Caco-2 (cell line): ENCODE results near the gene ZMYND8. TPM values are rescaled to one million over a fixed set of nuclear protein-coding genes. Genes with fewer than 3 reads are reported as not detected.

Experiments
- BruUV-seq: library from RNA; stranded (reverse); fragments of 400-500 nt; replicated peaks from 2 replicates; lab custom pipeline; 2021; lab: Mats Ljungman, UMichigan
- CTCF ChIA-PET: fragments of 300-600 bp; sonication (Branson Sonifier 250); formaldehyde crosslinking; loops from one replicate; lab custom pipeline; 2022; ENCODE audit warnings: antibody characterized with exemption; lab: Charles Lee
- POLR2A ChIA-PET: fragments of 300-600 bp; sonication (Branson Sonifier 250); formaldehyde crosslinking; loops from one replicate; lab custom pipeline; 2022; ENCODE audit warnings: antibody characterized with exemption; lab: Charles Lee
- DNase-seq, 2 experiments: peaks; one replicate each; pipeline versions ENCODE4 v3.0.0 to v3.0.0-alpha.2; 2020 to 2022
- H3K27me3 ChIP-seq: replicated peaks from 2 replicates; pipeline ENCODE4 v1.6.0; 2011; ENCODE audit warnings: low read length; ENCODE audit not compliant: control insufficient read depth, insufficient read depth
- H3K36me3 ChIP-seq: 2 replicates; pipeline ENCODE4 v1.5.1; 2011; ENCODE audit warnings: low read length; ENCODE audit not compliant: control insufficient read depth, insufficient read depth
- H3K4me1 ChIP-seq: fragments of 250-450 bp; sonication (Bioruptor Pico); 2 replicates; pipeline ENCODE4 v1.5.1; 2020; ENCODE audit warnings: mild to moderate bottlenecking
- H3K4me3 ChIP-seq: 2 replicates; pipeline ENCODE4 v1.5.1; 2011; ENCODE audit warnings: low read depth, mild to moderate bottlenecking, control low read depth, low read length
- H3K9me3 ChIP-seq: fragments of 250-450 bp; sonication (Bioruptor Pico); 2 replicates; pipeline ENCODE4 v1.5.1; 2020; ENCODE audit warnings: mild to moderate bottlenecking, moderate library complexity
- H3K27ac Mint-ChIP-seq: one replicate; pipeline ENCODE4 v1.8.0; 2022; ENCODE audit warnings: mixed read lengths; ENCODE audit not compliant: unreplicated experiment
- H3K27me3 Mint-ChIP-seq: one replicate; pipeline ENCODE4 v1.8.0; 2022; ENCODE audit warnings: mixed read lengths; ENCODE audit not compliant: insufficient read depth, unreplicated experiment
- H3K36me3 Mint-ChIP-seq: one replicate; pipeline ENCODE4 v1.8.0; 2022; ENCODE audit warnings: mild to moderate bottlenecking, mixed read lengths; ENCODE audit not compliant: insufficient read depth, unreplicated experiment
- H3K4me1 Mint-ChIP-seq: one replicate; pipeline ENCODE4 v1.8.0; 2022; ENCODE audit warnings: low read depth, mixed read lengths; ENCODE audit not compliant: unreplicated experiment
- H3K4me3 Mint-ChIP-seq: one replicate; pipeline ENCODE4 v1.8.0; 2022; ENCODE audit warnings: mild to moderate bottlenecking, moderate library complexity, mixed read lengths; ENCODE audit not compliant: unreplicated experiment
- H3K9me3 Mint-ChIP-seq: one replicate; pipeline ENCODE4 v1.8.0; 2022; ENCODE audit warnings: mixed read lengths; ENCODE audit not compliant: unreplicated experiment
- CTCF ChIP-seq, 2 experiments: fragments of 200-600 bp in 1 of 2; IDR thresholded peaks; 1 replicate in 1 of 2; 2 replicates in 1 of 2; pipeline versions ENCODE4 v1.5.1 to v1.8.0; 2011 to 2022; ENCODE audit warnings: antibody characterized with exemption in 1 of 2, control low read depth in 1 of 2, inconsistent platforms in 1 of 2, low read depth in 1 of 2, low read length in 1 of 2, mild to moderate bottlenecking in 1 of 2, moderate library complexity in 1 of 2; ENCODE audit not compliant: insufficient read depth in 1 of 2, severe bottlenecking in 1 of 2, unreplicated experiment in 1 of 2
- intact Hi-C: fragments of 100-400 bp; cut with micrococcal nuclease; formaldehyde crosslinking; loops from one replicate; pipeline ENCODE4 v1.10.0; 2022; ENCODE audit not compliant: unreplicated experiment
- total RNA-seq: library from RNA; stranded (reverse); gene quantifications from 2 replicates; pipeline ENCODE4 v1.2.3, GENCODE V29; 2022

Gene ZMYND8
- total RNA-seq, 1 experiment from 2014 or later, result 194 TPM

- H3K9me3 Mint-ChIP-seq, result no peaks in the 10 kb centered on the region
- CTCF ChIA-PET, result interaction anchor here (0.5 to 1.1 kb wide), 2 partner anchors 11 to 181 kb away, joined by 3 read pairs; no protein-coding TSS in a partner anchor
Observed at GRCh38 chr20:47202733-47203667, 153.5 kb downstream of the ZMYND8 start.

GRCh38 chr20:47201074-47201730, 155.3 kb downstream of the ZMYND8 start:
- intact Hi-C loops, result no loop called here
- Histone ChIP-seq H3K4me3 (no peak overlapping the region), H3K9me3 (no peaks in the 10 kb centered on the region), H3K27me3 (no peaks in the 10 kb centered on the region), H3K4me1 (peaks cover 39% of the 10 kb centered on the region), H3K36me3 (no peaks in the 10 kb centered on the region)
- Mint-ChIP-seq H3K9me3 (no peaks in the 10 kb centered on the region), H3K27me3 (no peaks in the 10 kb centered on the region), H3K4me1 (peaks cover 52% of the 10 kb centered on the region), H3K36me3 (peaks cover 22% of the 10 kb centered on the region), H3K27ac (peak overlapping the region; percentile 94), H3K4me3 (peak overlapping the region; percentile 64)
- BruUV-seq, result TSS peak; percentile 100
- POLR2A ChIA-PET, result interaction anchor here (0.7 to 1.2 kb wide), 3 partner anchors 155 to 171 kb away, joined by 3 to 5 read pairs (median 4); partner anchors contain the start of gene ZMYND8
- CTCF ChIA-PET, result interaction anchor here (0.5 to 3.9 kb wide), 8 partner anchors 32 to 1094 kb away, joined by 3 to 49 read pairs (median 4); no protein-coding TSS in a partner anchor
- no peak for TF ChIP-seq CTCF (IDR thresholded peaks at IDR 0.05; ENCODE audit: insufficient read depth in 1 of 2, low read depth in 1 of 2, low read length in 1 of 2, severe bottlenecking in 1 of 2, unreplicated experiment in 1 of 2)
- no peak for DNase-seq

More at GRCh38 chr20:47202733-47203667, 153.5 kb downstream of the ZMYND8 start:
- DNase-seq, result no peak
- Histone ChIP-seq H3K27me3 (no peaks in the 10 kb centered on the region), H3K36me3 (no peaks in the 10 kb centered on the region), H3K9me3 (no peaks in the 10 kb centered on the region), H3K4me1 (peaks cover 36% of the 10 kb centered on the region), H3K4me3 (no peak overlapping the region)
- TF ChIP-seq CTCF (IDR thresholded peaks at IDR 0.05; ENCODE audit: insufficient read depth in 1 of 2, low read depth in 1 of 2, low read length in 1 of 2, severe bottlenecking in 1 of 2, unreplicated experiment in 1 of 2), result no peak
- no peak overlapping the region for H3K4me3 Mint-ChIP-seq
- no peaks in the 10 kb centered on the region for H3K27me3 Mint-ChIP-seq
- H3K36me3 Mint-ChIP-seq, result peaks cover 22% of the 10 kb centered on the region
- POLR2A ChIA-PET, result interaction anchor here (0.6 kb wide), 1 partner anchor 121 kb away, joined by 3 read pairs; no protein-coding TSS in a partner anchor
- BruUV-seq, result no TSS peak
- intact Hi-C loops, result no loop called here
- H3K27ac Mint-ChIP-seq, result peak overlapping the region; percentile 94
- peaks cover 52% of the 10 kb centered on the region for H3K4me1 Mint-ChIP-seq
